SH-SY5Y (cell line): ENCODE data around the gene CMC4.

ENCODE experiments used
- GATA2 ChIP-seq: IDR thresholded peaks from 2 replicates; pipeline ENCODE4 v1.6.1; 2011; ENCODE audit warnings: mild to moderate bottlenecking, low read depth, low read length
- GATA3 ChIP-seq: IDR thresholded peaks from 2 replicates; pipeline ENCODE4 v1.6.1; 2011; ENCODE audit warnings: low read depth, mild to moderate bottlenecking, low read length, moderate library complexity

- TF ChIP-seq GATA2 (no peak), GATA3 (no peak)
Measured at GRCh38 chrX:155020591-155020990, 50.3 kb downstream of the CMC4 start.
